HCT116 (cell line): ENCODE measurements around the gene MED1. TPM values are rescaled to one million over a fixed set of nuclear protein-coding genes. Genes with fewer than 3 reads are reported as not detected.
A peak's percentile ranks its signal among the peaks of the same experiment; 100 is the strongest.

Source experiments
- ATAC-seq: fragments of 200-7000 bp; cut with Tn5 transposase; 2 replicates; pipeline ENCODE4 v1.9.1; 2020; ENCODE audit warnings: mild to moderate bottlenecking, moderate library complexity
- BruUV-seq: library from RNA; stranded (reverse); fragments of 400-500 nt; replicated peaks from 2 replicates; lab custom pipeline; 2021; lab: Mats Ljungman, UMichigan
- CTCF ChIA-PET: fragments of 300-600 bp; sonication (Branson Sonifier 250); formaldehyde crosslinking; loops from one replicate; lab custom pipeline; 2021; ENCODE audit warnings: antibody characterized with exemption; lab: Charles Lee
- POLR2A ChIA-PET: fragments of 300-600, 350-600 bp; sonication (Branson Sonifier 250); formaldehyde crosslinking; loops from one replicate; lab custom pipeline; 2021; ENCODE audit warnings: antibody characterized with exemption; lab: Charles Lee
- RAD21 ChIA-PET, 2 experiments: fragments of 300-600 bp; sonication (Branson Sonifier 250); formaldehyde crosslinking; loops; one replicate each; lab custom pipeline; 2023; ENCODE audit warnings: low total read pairs in 2 of 2; ENCODE audit not compliant: uncharacterized antibody in 2 of 2, unreplicated experiment in 2 of 2, low non-redundant PET in 1 of 2; lab: Charles Lee
- DNase-seq: peaks from one replicate; pipeline ENCODE4 v3.0.0-alpha.2; 2010; ENCODE audit warnings: low read depth, low spot score
- H2AFZ ChIP-seq: fragments of 200-600 bp; shearing (Covaris generic), sonication (generic); 2 replicates; pipeline ENCODE4 v1.6.1; 2017; ENCODE audit warnings: low read depth, mixed run types, mixed read lengths, antibody characterized with exemption, low read length; ENCODE audit not compliant: poor library complexity, severe bottlenecking
- H3K27ac ChIP-seq: 2 replicates; pipeline ENCODE4 v1.5.1; 2012; ENCODE audit warnings: low read depth, low read length
- H3K27me3 ChIP-seq: fragments of 200-600 bp; sonication (generic); 2 replicates; pipeline ENCODE4 v1.6.1; 2016; ENCODE audit warnings: mixed run types, low read length, mixed read lengths; ENCODE audit not compliant: insufficient read depth
- H3K36me3 ChIP-seq, 2 experiments: fragments of 200-500 bp in 1 of 2; fragments of 200-600 bp in 1 of 2; sonication (Bioruptor generic) in 1 of 2; sonication (generic) in 1 of 2; 2 replicates each; pipeline versions ENCODE4 v1.5.1 to v1.6.1; 2014 to 2016; ENCODE audit warnings: low read length in 2 of 2, inconsistent platforms in 1 of 2, mixed read lengths in 1 of 2, mixed run types in 1 of 2; ENCODE audit not compliant: insufficient read depth in 2 of 2, control insufficient read depth in 1 of 2
- H3K4me1 ChIP-seq, 2 experiments: fragments of 200-600 bp in 1 of 2; sonication (generic) in 1 of 2; 2 replicates each; pipeline versions ENCODE4 v1.5.1 to v1.6.1; 2012 to 2017; ENCODE audit warnings: low read length in 2 of 2, inconsistent platforms in 1 of 2, mild to moderate bottlenecking in 1 of 2, mixed read lengths in 1 of 2, mixed run types in 1 of 2, moderate library complexity in 1 of 2; ENCODE audit not compliant: insufficient read depth in 2 of 2, control insufficient read depth in 1 of 2
- H3K4me2 ChIP-seq: fragments of 200-600 bp; sonication (generic); 2 replicates; pipeline ENCODE4 v1.6.1; 2017; ENCODE audit warnings: mixed run types, low read length, mixed read lengths
- H3K4me3 ChIP-seq, 2 experiments: fragments of 200-600 bp in 1 of 2; sonication (generic) in 1 of 2; replicated peaks in 1 of 2; 2 replicates each; pipeline ENCODE4 v1.5.1; 2011 to 2016; ENCODE audit warnings: low read length in 2 of 2, control low read depth in 1 of 2, low read depth in 1 of 2, mild to moderate bottlenecking in 1 of 2, mixed read lengths in 1 of 2, mixed run types in 1 of 2
- H3K79me2 ChIP-seq: fragments of 200-600 bp; sonication (generic); 2 replicates; pipeline ENCODE4 v1.6.1; 2017; ENCODE audit warnings: mild to moderate bottlenecking, mixed run types, low read length, moderate library complexity, mixed read lengths; ENCODE audit not compliant: insufficient read depth
- H3K9ac ChIP-seq: fragments of 200-600 bp; sonication (generic); 2 replicates; pipeline ENCODE4 v1.6.1; 2016; ENCODE audit warnings: low read length, mixed read lengths
- H3K9me2 ChIP-seq: fragments of 200-600 bp; sonication (generic), shearing (Covaris generic); 2 replicates; pipeline ENCODE4 v1.6.1; 2017; ENCODE audit warnings: mixed run types, mild to moderate bottlenecking, moderate library complexity; ENCODE audit not compliant: insufficient read depth
- H3K9me3 ChIP-seq, 2 experiments: fragments of 200-500 bp in 1 of 2; fragments of 200-600 bp in 1 of 2; sonication (Bioruptor generic) in 1 of 2; sonication (generic) in 1 of 2; 2 replicates each; pipeline ENCODE4 v1.6.1; 2014 to 2017; ENCODE audit warnings: low read length in 2 of 2, mixed read lengths in 2 of 2, inconsistent platforms in 1 of 2, low read depth in 1 of 2, mild to moderate bottlenecking in 1 of 2, mixed run types in 1 of 2, moderate library complexity in 1 of 2; ENCODE audit not compliant: control insufficient read depth in 1 of 2, insufficient read depth in 1 of 2
- H4K20me1 ChIP-seq: fragments of 200-600 bp; sonication (generic), shearing (Covaris generic); 2 replicates; pipeline ENCODE4 v1.6.1; 2017; ENCODE audit warnings: mixed run types, mild to moderate bottlenecking, moderate library complexity; ENCODE audit not compliant: insufficient read depth
- ATF3 ChIP-seq: IDR thresholded peaks from 2 replicates; pipeline ENCODE4 v1.6.1; 2012
- CBX3 ChIP-seq: IDR thresholded peaks from 2 replicates; pipeline ENCODE4 v1.6.1; 2012; ENCODE audit warnings: low read depth
- CEBPB ChIP-seq: IDR thresholded peaks from 2 replicates; pipeline ENCODE4 v1.6.1; 2012; ENCODE audit warnings: low read depth
- CTCF ChIP-seq, 3 experiments: fragments of 200-600 bp in 1 of 3; sonication (generic) in 1 of 3; IDR thresholded peaks in 2 of 3; conservative IDR thresholded peaks in 1 of 3; 2 replicates each; pipeline ENCODE4 v1.5.1; 2012 to 2017; ENCODE audit warnings: low read depth in 2 of 3, low read length in 2 of 3, antibody characterized with exemption in 1 of 3, borderline replicate concordance in 1 of 3, control low read depth in 1 of 3, mild to moderate bottlenecking in 1 of 3, mixed read lengths in 1 of 3, mixed run types in 1 of 3, moderate library complexity in 1 of 3; ENCODE audit not compliant: insufficient read depth in 1 of 3
- EZH2 ChIP-seq: fragments of 200-600 bp; sonication (generic); IDR thresholded peaks from 2 replicates; pipeline ENCODE4 v1.6.1; 2017; ENCODE audit warnings: antibody characterized with exemption, mixed run types
- EZH2phosphoT487 ChIP-seq: fragments of 200-600 bp; IDR thresholded peaks from 2 replicates; pipeline ENCODE4 v1.6.1; 2018; ENCODE audit warnings: antibody characterized with exemption, borderline replicate concordance
- FOSL1 ChIP-seq: IDR thresholded peaks from 2 replicates; pipeline ENCODE4 v1.6.1; 2012; ENCODE audit warnings: low read depth
- JUND ChIP-seq: IDR thresholded peaks from 2 replicates; pipeline ENCODE4 v1.6.1; 2012
- POLR2A ChIP-seq: IDR thresholded peaks from 2 replicates; pipeline ENCODE4 v1.7.0; 2011; ENCODE audit warnings: borderline replicate concordance; ENCODE audit not compliant: insufficient read depth, insufficient read length; ENCODE audit errors: extremely low read depth
- POLR2AphosphoS5 ChIP-seq: IDR thresholded peaks from 2 replicates; pipeline ENCODE4 v1.6.1; 2011; ENCODE audit warnings: mild to moderate bottlenecking, low read depth, low read length, moderate library complexity
- RAD21 ChIP-seq: IDR thresholded peaks from 2 replicates; pipeline ENCODE4 v1.6.1; 2012; ENCODE audit warnings: low read depth, mild to moderate bottlenecking
- REST ChIP-seq: IDR thresholded peaks from 2 replicates; pipeline ENCODE4 v1.6.1; 2012; ENCODE audit warnings: low read depth
- SIN3A ChIP-seq: IDR thresholded peaks from 2 replicates; pipeline ENCODE4 v1.6.1; 2012; ENCODE audit warnings: low read depth
- SP1 ChIP-seq: IDR thresholded peaks from 2 replicates; pipeline ENCODE4 v1.6.1; 2012; ENCODE audit warnings: low read depth
- TCF7L2 ChIP-seq: IDR thresholded peaks from 2 replicates; pipeline ENCODE4 v1.7.0; 2011; ENCODE audit warnings: borderline replicate concordance, inconsistent platforms; ENCODE audit not compliant: insufficient read depth, insufficient read length; ENCODE audit errors: extremely low read depth
- YY1 ChIP-seq: IDR thresholded peaks from 2 replicates; pipeline ENCODE4 v1.6.1; 2011; ENCODE audit warnings: low read length, low read depth, moderate library complexity, mild to moderate bottlenecking; ENCODE audit not compliant: insufficient replicate concordance; ENCODE audit errors: extremely low read depth
- ZBTB33 ChIP-seq: IDR thresholded peaks from 2 replicates; pipeline ENCODE4 v1.6.1; 2011; ENCODE audit warnings: mild to moderate bottlenecking, low read length, moderate library complexity; ENCODE audit not compliant: insufficient replicate concordance; ENCODE audit errors: extremely low read depth
- intact Hi-C: fragments of 100-400 bp; cut with micrococcal nuclease; formaldehyde crosslinking; loops from 2 replicates; pipeline ENCODE4 v1.10.0; 2022
- total RNA-seq: library from RNA; stranded (reverse); gene quantifications from one replicate; pipeline ENCODE4 v1.2.1, GENCODE V29; 2021; ENCODE audit not compliant: unreplicated experiment

Gene MED1
- total RNA-seq, 1 experiment from 2014 or later = 55.7 TPM

- Histone ChIP-seq H3K4me3 (no peak overlapping the region), H4K20me1 (peaks cover 3% of the 10 kb centered on the region; the same call in 1 of the 2 replicates), H3K4me2 (peak overlapping the region; percentile 2; the same call in 1 of the 2 replicates), H3K79me2 (peaks cover 8% of the 10 kb centered on the region), H3K9me2 (no peaks in the 10 kb centered on the region), H3K4me1 (peaks cover 3 to 22% of the 10 kb centered on the region in 2 experiments; a peak in 2 of 4 replicates), H3K27me3 (no peaks in the 10 kb centered on the region), H3K27ac (no peak overlapping the region), H3K9ac (no peak overlapping the region), H3K36me3 (peaks cover 22 to 26% of the 10 kb centered on the region in 2 experiments; a peak in 3 of 4 replicates), H3K9me3 (no peaks in the 10 kb centered on the region), H2AFZ (no peak overlapping the region)
- no TSS peak for BruUV-seq
- TF ChIP-seq JUND (no peak), SP1 (no peak), CTCF (IDR thresholded peaks at IDR 0.05 in 2 of 3, conservative IDR thresholded peaks at IDR 0.05 in 1 of 3; ENCODE audit: borderline replicate concordance in 1 of 3, insufficient read depth in 1 of 3, low read depth in 2 of 3, low read length in 2 of 3) (no peak), CEBPB (no peak), EZH2 (no peak), SIN3A (no peak), ZBTB33 (no peak), EZH2phosphoT487 (no peak), CBX3 (no peak), REST (no peak), ATF3 (no peak), YY1 (no peak), RAD21 (no peak), FOSL1 (no peak), POLR2AphosphoS5 (no peak), TCF7L2 (no peak), POLR2A (no peak)
- ChIA-PET CTCF (no interaction called here), RAD21 (no interaction called here), POLR2A (interaction anchor here (0.6 kb wide), 1 partner anchor 80 kb away, joined by 3 read pairs; no protein-coding TSS in a partner anchor)
- intact Hi-C loops = no loop called here
- ATAC-seq (no peak), DNase-seq (no peak)
Observed at GRCh38 chr17:39404542-39405378, 46.3 kb downstream of the MED1 start.
